ENCODE data around the gene RGL3.
"Not testable (repeated sequence)": the region's sequence is repeated elsewhere in the genome, so short reads cannot be mapped to it uniquely, and the experiment has no call there.

The RGL3 gene

DNA sequence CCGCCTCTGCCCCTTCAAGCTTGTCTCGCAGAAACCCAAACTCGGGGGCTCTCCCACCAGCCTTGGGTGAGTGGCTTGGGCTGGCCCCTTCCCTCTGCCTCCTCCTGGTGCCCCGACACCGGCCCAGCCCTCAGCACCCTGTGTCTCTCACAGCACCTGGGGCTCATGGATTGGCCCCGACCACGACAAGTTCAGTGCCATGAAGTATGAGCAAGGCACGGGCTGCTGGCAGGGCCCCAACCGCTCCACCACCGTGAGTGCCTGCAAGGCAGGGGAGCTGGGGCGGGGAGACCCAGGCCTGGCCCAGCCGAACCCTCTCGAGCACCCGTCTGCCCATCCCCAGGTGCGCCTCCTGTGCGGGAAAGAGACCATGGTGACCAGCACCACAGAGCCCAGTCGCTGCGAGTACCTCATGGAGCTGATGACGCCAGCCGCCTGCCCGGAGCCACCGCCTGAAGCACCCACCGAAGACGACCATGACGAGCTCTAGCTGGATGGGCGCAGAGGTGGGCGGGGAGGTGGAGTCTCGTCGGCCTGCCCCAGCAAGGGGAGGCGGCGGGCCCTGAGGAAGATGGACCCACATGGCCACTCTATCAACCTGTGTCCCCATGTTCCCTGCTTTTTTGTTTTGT is 29.9 kb upstream of the RGL3 start:
- no peak for DNase-seq

DNA sequence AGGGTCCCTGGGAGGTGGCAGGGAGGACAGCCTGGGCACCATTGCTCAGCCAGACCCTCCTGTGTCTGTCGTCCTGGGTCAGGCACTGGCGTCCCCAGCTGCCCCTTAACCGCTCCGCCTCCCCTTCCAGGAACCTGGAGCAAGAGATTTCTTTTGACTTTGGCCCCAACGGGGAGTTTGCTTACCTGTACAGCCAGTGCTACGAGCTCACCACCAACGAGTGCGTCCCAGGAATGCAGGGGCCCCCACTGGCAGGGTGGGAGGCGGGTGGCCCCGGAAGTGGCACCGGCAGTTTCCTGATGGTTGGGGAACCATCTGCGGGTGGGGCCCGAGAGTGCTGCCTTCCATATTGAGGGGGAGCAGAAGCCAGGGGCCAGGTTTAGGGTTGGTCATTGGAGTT is 29.3 kb upstream of the RGL3 start:
- no peak for DNase-seq

GRCh38 chr19:11447347-11448262 is 28.5 kb upstream of the RGL3 start:
- DNase-seq, result no peak

DNA sequence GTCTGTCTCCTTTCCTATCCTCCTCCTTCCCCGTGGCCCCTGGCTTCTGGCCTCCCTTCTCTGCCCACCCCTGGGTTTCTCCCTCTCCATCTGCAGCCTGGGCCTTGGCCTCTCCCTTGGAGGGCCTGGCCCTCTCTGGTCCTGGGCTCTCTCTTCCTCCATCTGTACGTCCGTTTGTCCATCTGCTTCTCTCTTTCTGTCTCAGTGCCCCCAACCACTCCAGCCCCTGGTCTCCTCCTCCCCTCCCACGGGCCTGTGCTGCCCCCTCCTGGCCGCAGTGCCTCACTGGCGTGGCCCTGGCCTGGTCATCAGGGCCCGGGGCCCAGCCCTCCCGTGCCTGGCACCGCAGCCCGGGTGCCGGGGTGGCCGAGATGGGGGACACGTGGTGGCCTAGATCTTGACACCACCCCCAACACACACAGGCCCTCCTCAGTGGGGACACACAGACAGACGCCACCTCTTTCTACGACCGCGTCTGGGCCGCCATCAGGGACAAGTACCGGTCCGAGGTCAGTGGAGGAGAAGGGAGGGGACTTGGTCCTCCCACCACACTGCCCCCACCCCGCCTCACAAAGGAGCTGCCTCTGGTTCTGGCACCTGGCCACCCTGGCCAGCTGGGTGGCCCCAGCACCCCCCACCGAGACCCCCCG is 27.7 kb upstream of the RGL3 start:
- no peak for DNase-seq

GRCh38 chr19:11446271-11446651 is 27.1 kb upstream of the RGL3 start:
- no peak for DNase-seq

DNA sequence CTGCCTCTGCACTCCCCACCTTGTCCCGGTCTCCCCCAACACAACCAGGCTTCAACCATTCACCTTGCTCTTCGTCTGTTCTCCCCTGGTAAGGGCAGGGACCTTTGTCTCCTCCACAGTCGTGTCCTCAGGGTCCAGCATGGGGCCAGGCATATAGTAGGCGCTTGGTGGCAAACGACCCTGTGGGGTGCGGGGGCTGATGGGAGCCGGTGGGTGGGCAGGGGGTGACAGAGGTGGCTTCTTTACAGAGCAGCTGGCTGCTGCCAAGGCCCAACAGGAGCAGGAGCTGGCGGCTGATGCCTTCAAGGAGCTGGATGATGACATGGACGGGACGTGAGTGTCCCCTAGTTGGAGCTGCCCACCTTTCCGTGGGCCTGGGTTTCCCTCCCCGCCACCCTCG is 26.0 kb upstream of the RGL3 start:
- no peak for DNase-seq

- no peak for DNase-seq
Measured at GRCh38 chr19:11444059-11444458, 24.9 kb upstream of the RGL3 start.

- DNase-seq, result no peak
Measured at GRCh38 chr19:11437955-11438354, 18.8 kb upstream of the RGL3 start.

- DNase-seq, result no peak
Measured at GRCh38 chr19:11435833-11436313, 16.8 kb upstream of the RGL3 start.

DNA sequence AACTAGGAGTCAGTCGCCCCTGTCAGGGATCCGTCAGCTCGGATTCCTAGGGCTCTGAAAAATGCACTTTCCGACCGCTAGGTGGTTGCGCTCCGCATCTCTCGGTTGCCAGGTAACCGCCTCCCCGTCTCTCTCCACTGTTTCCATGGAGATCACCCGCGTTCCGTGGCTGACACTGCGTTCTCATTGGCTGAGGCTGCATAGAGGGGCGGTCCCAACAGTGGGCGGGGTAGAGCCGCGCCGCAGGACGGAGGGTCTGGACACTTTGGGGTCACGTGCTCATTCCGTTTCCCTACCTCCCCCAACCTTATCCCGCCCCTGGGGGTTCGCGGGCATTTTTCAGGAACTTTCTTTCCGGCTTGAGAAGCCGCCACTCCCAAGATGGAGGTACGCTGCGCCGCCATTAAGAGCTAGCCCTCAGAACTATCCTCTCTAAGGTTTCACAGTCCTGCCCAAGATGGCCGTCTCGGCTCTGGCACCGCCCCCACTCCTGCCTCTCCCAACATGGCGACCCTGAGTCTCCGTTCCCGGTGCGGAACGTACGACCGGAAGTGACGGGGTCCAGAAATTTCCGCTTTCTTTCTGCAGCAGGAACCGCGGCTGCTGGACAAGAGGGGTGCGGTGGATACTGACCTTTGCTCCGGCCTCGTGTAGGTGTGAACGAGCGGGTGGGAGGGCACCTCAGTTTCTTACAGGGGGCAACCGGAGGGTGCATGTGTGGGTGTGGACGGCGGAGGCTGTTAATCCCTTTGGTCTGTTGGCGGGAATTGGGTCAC is 16.1 kb upstream of the RGL3 start, which contains the start of the genes ODAD3 and PRKCSH:
ODAD3 (minus strand) TSS at position 65 of the 776 bp plus-strand sequence. CDS start 105 bp downstream, outside the sequence.
PRKCSH (plus strand) TSS at position 579 of the 776 bp plus-strand sequence. CDS start 483 bp downstream, outside the sequence.
- DNase-seq, result peak; percentile 99

DNA sequence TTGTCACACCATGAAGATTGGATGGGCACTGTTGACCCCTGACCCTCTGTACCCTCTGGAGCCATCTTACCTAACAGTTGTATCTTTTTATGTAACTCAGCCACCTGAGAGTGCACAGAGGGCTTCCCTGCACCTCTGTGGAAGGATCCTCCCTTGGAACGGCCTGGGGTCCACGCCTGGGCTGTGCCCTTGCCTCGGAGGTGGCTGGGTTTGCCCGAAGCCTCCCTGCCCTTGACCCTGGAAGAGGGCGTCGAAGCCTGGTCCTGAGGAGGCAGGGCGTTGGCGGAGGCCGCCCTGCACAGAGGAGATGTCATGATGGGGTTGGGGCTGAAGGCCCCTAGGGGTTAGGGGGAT is 15.6 kb upstream of the RGL3 start:
- DNase-seq, result no peak

DNA sequence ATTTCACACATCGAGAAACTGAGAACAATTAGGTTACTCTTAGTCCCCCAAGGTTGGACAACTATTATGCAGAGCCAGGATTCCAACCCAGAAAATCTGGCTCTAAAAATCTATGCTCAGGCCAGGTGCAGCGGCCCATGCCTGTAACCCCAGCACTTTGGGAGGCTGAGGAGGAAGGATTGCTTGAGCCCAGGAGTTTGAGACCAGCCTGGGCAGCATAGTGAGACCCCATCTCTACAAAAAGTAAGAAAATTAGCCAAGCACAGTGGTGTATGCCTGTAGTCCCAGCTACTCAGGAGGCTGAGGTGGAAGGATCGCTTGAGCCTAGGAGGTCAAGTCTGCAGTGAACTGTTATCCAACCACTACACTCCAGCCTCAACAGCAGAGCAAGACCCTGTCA is 14.4 kb upstream of the RGL3 start:
- DNase-seq, result not testable (repeated sequence)

DNA sequence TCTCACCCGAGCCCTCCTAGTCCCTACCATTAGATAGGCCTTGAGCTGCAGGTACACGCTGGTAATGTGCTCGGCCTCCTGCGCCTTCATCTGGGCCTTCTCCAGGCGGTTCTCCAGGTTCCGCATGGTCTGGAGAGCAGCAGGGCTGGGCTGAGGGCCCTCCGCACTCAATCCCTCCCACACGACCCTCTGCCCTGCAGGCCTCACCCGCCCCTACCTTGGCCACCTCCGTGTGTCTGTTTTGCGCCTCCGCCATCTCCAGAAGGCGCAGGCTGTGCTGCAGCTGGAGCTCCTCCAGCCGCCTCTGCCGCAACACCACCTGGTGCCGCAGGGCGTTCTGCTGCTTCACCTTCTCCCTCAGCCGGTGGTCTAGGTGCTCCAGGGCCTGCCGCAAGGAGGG is 7.5 kb upstream of the RGL3 start:
- DNase-seq, result no peak

DNA sequence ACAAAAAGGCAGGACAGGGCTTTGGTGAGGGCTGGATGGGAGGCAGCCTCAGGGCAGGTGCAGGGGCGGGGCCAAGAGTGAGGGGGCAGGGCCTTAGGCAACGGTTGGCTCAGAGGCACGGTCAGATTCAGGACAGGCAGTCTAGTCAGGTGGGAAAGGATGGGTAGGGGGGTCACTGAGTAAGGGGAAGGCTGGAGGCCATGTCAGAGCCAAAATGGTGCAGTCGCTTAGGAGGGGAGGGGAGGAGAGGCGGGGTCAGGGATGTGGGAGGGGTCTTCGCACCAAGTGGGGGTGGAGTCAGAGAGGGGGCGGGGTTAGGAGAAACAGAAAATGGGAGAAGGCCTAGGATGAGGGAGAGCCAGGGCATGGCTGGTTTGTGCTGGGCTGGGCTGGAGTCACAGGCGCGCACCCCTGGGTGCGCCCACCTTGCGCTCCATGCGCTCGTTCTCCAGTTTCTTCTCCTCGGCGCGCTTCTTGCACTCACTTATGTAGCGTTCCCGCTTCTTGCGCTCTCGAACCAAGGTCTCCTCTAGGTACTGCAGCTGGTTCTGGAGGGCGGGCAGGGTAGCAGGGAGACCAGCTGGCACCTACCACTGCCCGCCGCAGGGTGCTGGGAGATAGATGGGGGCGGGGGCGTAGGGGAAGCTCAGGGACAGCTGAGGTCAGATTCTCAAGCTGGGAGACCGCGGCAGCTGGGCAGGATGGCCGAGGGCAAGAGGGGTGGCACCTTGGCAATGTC is 6.8 kb upstream of the RGL3 start:
- DNase-seq, result no peak

DNA sequence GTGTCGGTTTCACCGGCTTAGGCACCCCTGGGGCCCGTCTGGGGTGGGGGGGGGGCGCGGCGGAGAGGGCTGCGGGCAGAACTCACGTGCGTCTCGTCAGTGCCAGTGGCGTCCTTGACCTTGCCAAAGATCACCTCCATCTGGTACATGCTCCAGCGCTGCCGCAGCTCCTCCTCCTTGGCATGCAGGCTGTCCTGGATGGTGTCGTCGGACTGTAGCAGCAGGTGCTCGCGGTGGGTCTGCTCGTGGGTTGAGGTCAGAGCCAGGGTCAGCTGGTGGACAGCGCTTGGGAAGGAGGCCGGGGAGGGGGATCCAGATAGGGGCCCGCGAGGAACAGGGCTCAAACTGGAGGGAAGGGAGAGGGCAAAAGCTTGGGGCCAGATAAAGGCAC is 4.7 kb upstream of the RGL3 start:
- no peak for DNase-seq

- DNase-seq, result no peak
Measured at GRCh38 chr19:11423164-11423790, 4.2 kb upstream of the RGL3 start.

- peak; percentile 38 for DNase-seq
Measured at GRCh38 chr19:11422163-11423065, 3.3 kb upstream of the RGL3 start.

DNA sequence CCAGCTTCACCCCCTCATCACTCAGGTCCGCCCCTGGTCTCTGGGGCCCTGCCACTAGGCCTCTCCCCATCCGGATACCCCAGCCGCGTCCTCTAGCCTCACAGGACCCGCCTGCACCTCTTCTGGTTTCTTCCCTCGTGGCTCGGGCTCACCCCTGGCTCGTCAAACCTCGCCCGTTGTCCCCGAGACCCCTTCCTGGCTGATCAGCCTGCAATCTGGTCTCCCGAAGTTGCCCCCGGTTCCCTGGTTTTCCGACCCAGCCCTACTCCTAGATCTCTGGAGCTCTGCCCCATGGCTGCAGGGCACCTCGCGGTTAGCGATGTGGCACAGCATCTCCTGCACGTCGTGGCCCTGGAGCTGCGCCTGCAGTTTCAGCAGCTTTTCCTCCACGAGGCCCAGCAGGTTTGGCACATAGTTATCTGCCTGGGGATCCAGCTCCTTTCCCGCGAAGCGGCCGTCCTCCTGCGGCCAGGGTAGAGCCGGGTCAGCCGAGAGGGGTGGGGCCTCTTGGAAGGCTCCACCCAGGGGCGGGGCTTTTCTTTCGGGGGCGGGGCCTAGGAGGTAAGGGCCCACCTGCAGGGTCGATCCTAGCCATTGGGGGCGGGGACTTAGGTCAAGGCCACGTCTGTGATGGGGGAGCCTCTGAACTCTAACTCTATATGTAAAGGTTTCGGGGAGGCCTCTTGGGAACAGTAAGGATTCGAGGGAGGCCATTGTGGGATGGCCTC is 2.4 kb upstream of the RGL3 start:
- DNase-seq, result no peak

DNA sequence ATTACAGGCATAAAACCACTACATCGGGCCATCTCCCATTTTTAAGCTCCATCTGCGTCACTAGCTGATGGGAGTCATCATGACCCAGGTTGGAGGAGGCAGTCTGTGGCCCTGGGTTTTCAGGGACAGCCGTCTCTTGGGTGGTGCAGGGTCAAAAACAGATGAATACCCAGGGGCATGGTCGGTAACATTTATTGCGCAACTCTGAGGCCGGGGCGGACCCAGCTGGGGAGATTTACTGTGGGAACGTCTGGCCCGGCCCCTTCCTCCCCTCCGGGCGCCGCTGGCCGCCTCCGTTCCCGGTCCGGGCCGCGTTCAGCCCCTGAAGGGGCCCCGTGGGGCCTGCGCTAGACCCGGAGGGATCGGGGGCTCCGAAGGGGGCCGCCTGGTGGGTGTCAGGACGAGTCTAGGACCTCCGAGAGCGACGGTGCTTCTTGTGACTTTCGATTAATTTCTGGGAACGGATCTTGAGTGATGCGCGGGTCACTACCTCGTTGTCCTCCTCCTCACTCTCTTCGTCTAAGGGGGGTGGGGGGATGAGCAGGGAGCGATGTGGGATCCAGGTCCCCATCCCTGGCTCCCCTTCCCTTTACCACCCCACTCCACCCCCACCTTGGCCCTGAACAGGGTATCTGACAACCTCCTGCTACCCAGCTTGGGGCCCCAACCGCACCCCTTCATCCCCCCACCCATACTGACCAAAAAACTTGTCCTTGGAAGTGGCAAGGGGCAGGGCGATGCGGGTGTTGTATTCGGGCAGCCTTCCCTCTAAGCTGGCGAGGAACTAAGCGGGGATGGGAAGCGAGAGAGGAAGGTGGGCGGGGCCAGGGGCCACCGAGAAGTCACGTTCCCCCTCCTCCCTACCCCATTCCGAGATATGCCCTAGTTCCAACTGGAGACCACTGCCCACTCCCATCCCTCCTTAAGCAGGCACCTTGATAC is 1.6 kb upstream of the RGL3 start:
- DNase-seq, result no peak

All from NCI-H1436 (cell line).